Measurements from ENCODE around the gene PYGB.
"Not testable (repeated sequence)": the region's sequence is repeated elsewhere in the genome, so short reads cannot be mapped to it uniquely, and the experiment has no call there.

PYGB gene

GRCh38 chr20:25296094-25297093, 48.5 kb downstream of the PYGB start:
- DNase-seq: no peak

GRCh38 chr20:25297141-25297905, 49.4 kb downstream of the PYGB start:
- no peak for DNase-seq

- no peak for DNase-seq
Observed at GRCh38 chr20:25299806-25300205, 51.9 kb downstream of the PYGB start.

- DNase-seq: no peak
Observed at GRCh38 chr20:25300496-25301170, 52.7 kb downstream of the PYGB start.

GRCh38 chr20:25301357-25301920, 53.6 kb downstream of the PYGB start:
- no peak for DNase-seq

GRCh38 chr20:25302596-25302995, 54.7 kb downstream of the PYGB start:
- DNase-seq: no peak

GRCh38 chr20:25303292-25304024, 55.6 kb downstream of the PYGB start:
- no peak for DNase-seq

- DNase-seq: no peak
Observed at GRCh38 chr20:25304025-25304549, 56.2 kb downstream of the PYGB start.

- DNase-seq: no peak
Observed at GRCh38 chr20:25306991-25307903, 59.4 kb downstream of the PYGB start.

- DNase-seq: no peak
Observed at GRCh38 chr20:25308083-25308491, 60.2 kb downstream of the PYGB start.

- no peak for DNase-seq
Observed at GRCh38 chr20:25308671-25309394, 60.9 kb downstream of the PYGB start.

- no peak for DNase-seq
Observed at GRCh38 chr20:25309395-25310267, 61.7 kb downstream of the PYGB start.

- no peak for DNase-seq
Observed at GRCh38 chr20:25310268-25310920, 62.5 kb downstream of the PYGB start.

GRCh38 chr20:25310921-25311728, 63.2 kb downstream of the PYGB start:
- no peak for DNase-seq

GRCh38 chr20:25312716-25313115, 64.8 kb downstream of the PYGB start:
- not testable (repeated sequence) for DNase-seq

- DNase-seq: no peak
Observed at GRCh38 chr20:25313593-25313992, 65.7 kb downstream of the PYGB start.
